A549 treated with dexamethasone at 1 μM for 4 hours (cell line): Measurements from ENCODE around the gene FBXO42. TPM values are rescaled to one million over a fixed set of nuclear protein-coding genes. Genes with fewer than 3 reads are reported as not detected.

Experiments
- total RNA-seq: library from RNA; stranded (reverse); fragments of 200-300 nt; extraction: Qiagen RNA extraction; gene quantifications from 5 replicates; pipeline ENCODE4 v1.2.3, GENCODE V29; 2022

Gene FBXO42
- 6.5 to 9.2 TPM (median 7.9 TPM) in 5 replicates for total RNA-seq

GRCh38 chr1:16351994-16352841 lies at the start of gene FBXO42:
Gene FBXO42, minus strand, starts transcription at chr1:16352480. Its CDS starts 37,062 bp downstream, at chr1:16315418.

GRCh38 chr1:16366722-16367257 lies 14.5 kb upstream of the FBXO42 start, which contains the start of gene SZRD1:
Gene SZRD1, plus strand, starts transcription at chr1:16367242. Its CDS starts 16 bp downstream, at chr1:16367258.

DNA sequence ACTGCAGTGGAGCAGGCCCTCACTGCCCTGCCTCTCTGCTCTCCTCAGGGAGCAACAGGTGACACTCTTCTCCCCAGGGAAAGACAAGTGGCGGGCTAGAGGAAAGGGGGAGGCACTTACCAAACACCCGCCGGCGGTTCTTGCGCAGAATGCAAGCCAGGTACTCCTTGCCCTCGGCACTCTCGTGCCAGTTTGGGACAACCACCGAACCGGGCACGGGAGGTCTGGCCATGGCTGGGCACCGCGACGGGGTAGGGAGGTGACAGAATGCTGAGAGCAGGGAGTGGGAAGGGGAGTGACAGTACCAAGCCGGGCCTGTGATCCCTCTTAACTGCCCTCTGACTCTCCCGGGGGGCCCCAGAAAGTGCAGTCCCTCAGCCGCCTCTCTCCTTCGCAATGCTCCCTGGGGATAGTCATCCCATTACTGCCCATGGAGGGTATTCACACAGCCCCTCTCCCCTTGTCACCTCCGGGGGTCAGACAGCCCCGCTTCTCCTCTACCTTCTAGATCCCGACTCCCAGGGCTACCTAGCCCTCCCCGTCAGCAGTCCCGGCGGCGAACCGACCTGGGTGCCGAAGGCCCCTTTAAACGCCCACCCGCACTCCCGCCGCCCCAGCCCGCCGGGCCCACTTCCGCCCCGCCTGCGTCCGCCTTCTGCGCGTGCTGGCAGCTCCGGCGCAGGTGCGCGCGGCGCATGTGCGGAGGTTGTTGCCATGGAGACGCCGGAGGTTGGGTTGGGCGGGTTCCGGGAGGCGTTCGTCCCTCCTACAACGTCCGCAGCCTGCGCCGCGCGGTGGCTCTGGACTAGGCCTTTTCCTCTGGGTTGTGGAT lies 115.6 kb downstream of the FBXO42 start, which contains the start of gene CPLANE2:
CPLANE2 (minus strand) TSS at position 673 of the 832 bp plus-strand sequence; CDS start at position 232, 441 bp downstream.

DNA sequence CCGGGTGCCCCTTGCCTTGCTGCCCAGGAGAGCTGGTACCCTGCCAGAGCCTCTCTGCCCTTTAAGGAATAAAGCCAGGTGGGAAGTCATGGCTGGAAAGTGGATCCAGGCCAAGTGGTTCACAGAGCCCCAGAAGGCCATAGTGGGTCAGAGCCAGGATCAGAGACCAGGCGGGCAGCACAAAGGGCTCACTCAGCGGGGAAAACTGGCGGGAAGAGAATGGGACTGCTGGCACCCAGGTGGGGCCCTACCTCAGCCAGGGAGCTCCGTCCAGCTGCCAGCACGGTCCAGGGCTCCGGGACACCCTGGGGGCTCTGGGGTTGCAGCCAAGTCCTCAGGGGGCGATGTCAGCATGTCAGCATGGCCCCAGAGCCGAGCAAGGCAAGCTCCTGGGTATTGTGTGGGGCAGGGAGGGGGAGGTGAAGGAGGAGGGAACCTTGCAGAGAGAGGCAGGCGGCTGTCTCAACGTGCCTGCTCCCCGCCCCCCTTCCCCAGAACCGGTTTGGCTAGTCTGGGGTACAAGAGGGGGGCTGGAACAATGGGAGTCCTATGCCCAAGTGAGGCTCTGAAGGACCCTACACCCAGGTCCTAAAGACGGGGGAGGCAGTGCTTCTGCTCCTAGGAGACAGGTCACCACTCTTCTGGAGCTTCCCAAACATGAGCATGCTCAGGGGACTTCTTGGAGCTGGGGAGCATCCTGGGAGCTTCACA lies 139.9 kb downstream of the FBXO42 start, which contains the start of gene ARHGEF19:
ARHGEF19 (minus strand) TSS at position 402 of the 711 bp plus-strand sequence. CDS start 3,598 bp downstream, outside the sequence.

Other genes starting within 250 kb of the FBXO42 start
- 81.6 to 130 TPM (median 125 TPM) in 5 replicates for gene EPHA2, start 196.4 kb downstream of the FBXO42 start, total RNA-seq
- gene ARHGEF19, start 139.8 kb downstream of the FBXO42 start, total RNA-seq, result 5.1 to 5.9 TPM (median 5.2 TPM) in 5 replicates
- 2.1 to 4.1 TPM (median 3.6 TPM) in 5 replicates for gene CPLANE2, start 115.3 kb downstream of the FBXO42 start, total RNA-seq
- 75.5 to 99.2 TPM (median 95.8 TPM) in 5 replicates for gene SZRD1, start 14.8 kb upstream of the FBXO42 start, total RNA-seq
- 0.04 to 0.12 TPM (median 0.04 TPM) in 3 of 5 replicates, not detected in the others for gene SPATA21, start 84.9 kb upstream of the FBXO42 start, total RNA-seq
- 39.0 to 42.6 TPM (median 41.0 TPM) in 5 replicates for gene NECAP2, start 88.2 kb upstream of the FBXO42 start, total RNA-seq
- 10.6 TPM in 1 of 5 replicates, not detected in the others for gene RNU1-1, start 161.8 kb upstream of the FBXO42 start, total RNA-seq